CD8-positive, alpha-beta memory T cell (primary cell): ENCODE data around the gene ZNF683. TPM values are rescaled to one million over a fixed set of nuclear protein-coding genes. Genes with fewer than 3 reads are reported as not detected.

Experiments
- CTCF ChIA-PET: fragments of 350-600 bp; sonication (Branson Sonifier 250); formaldehyde crosslinking; loops from one replicate; lab custom pipeline; 2021; ENCODE audit warnings: antibody characterized with exemption; lab: Charles Lee
- POLR2A ChIA-PET: fragments of 350-600 bp; sonication (Branson Sonifier 250); formaldehyde crosslinking; loops from one replicate; lab custom pipeline; 2021; ENCODE audit warnings: antibody characterized with exemption; lab: Charles Lee
- DNase-seq, 5 donors: peaks; one replicate each; pipeline versions ENCODE4 v3.0.0 to v3.0.0-alpha.2; 2020 to 2022; ENCODE audit warnings: mixed read lengths in 1 of 5
- H3K27ac ChIP-seq: one replicate; pipeline ENCODE4 v1.7.0; 2013; ENCODE audit warnings: low read depth, mild to moderate bottlenecking, low read length, moderate library complexity
- H3K27me3 ChIP-seq: 2 replicates; pipeline ENCODE4 v1.7.0; 2013; ENCODE audit warnings: low read length, mild to moderate bottlenecking; ENCODE audit not compliant: insufficient read depth, poor library complexity, severe bottlenecking
- H3K36me3 ChIP-seq: 2 replicates; pipeline ENCODE4 v1.7.0; 2013; ENCODE audit warnings: mild to moderate bottlenecking, low read length, moderate library complexity; ENCODE audit not compliant: insufficient read depth
- H3K4me1 ChIP-seq: 2 replicates; pipeline ENCODE4 v1.7.0; 2013; ENCODE audit warnings: mild to moderate bottlenecking, low read length, moderate library complexity; ENCODE audit not compliant: insufficient read depth
- H3K4me3 ChIP-seq: 2 replicates; pipeline ENCODE4 v1.7.0; 2013; ENCODE audit warnings: mild to moderate bottlenecking, low read length
- H3K9me3 ChIP-seq: 2 replicates; pipeline ENCODE4 v1.7.0; 2013; ENCODE audit warnings: mild to moderate bottlenecking, low read length
- H3K27ac Mint-ChIP-seq, 8 donors: one replicate each; pipeline ENCODE4 v1.8.0; 2020 to 2021; ENCODE audit warnings: mixed read lengths in 8 of 8, mild to moderate bottlenecking in 6 of 8, inconsistent platforms in 3 of 8, moderate library complexity in 3 of 8
- H3K27me3 Mint-ChIP-seq, 2 donors: one replicate each; pipeline ENCODE4 v1.8.0; 2020 to 2021; ENCODE audit warnings: mixed read lengths in 2 of 2, mild to moderate bottlenecking in 1 of 2, moderate library complexity in 1 of 2
- H3K36me3 Mint-ChIP-seq, 3 donors: one replicate each; pipeline ENCODE4 v1.8.0; 2020 to 2021; ENCODE audit warnings: mixed read lengths in 3 of 3, inconsistent platforms in 1 of 3, mild to moderate bottlenecking in 1 of 3
- H3K4me1 Mint-ChIP-seq, 3 donors: one replicate each; pipeline ENCODE4 v1.8.0; 2020 to 2021; ENCODE audit warnings: mixed read lengths in 3 of 3, inconsistent platforms in 1 of 3, mild to moderate bottlenecking in 1 of 3
- H3K4me3 Mint-ChIP-seq, 7 donors: one replicate each; pipeline ENCODE4 v1.8.0; 2020 to 2021; ENCODE audit warnings: mixed read lengths in 7 of 7, mild to moderate bottlenecking in 6 of 7, moderate library complexity in 4 of 7, inconsistent platforms in 2 of 7
- H3K9me3 Mint-ChIP-seq, 5 donors: one replicate each; pipeline ENCODE4 v1.8.0; 2020 to 2022; ENCODE audit warnings: mixed read lengths in 5 of 5, mild to moderate bottlenecking in 3 of 5, moderate library complexity in 2 of 5, inconsistent platforms in 1 of 5
- polyA plus RNA-seq: library from polyadenylated mRNA; unstranded; fragments of 300-500 nt; fragmentation: Illumina TruSeq; gene quantifications from one replicate; pipeline ENCODE4 v1.2.3, GENCODE V29; 2021
- total RNA-seq, 2 experiments: library from RNA; stranded (reverse); gene quantifications; one replicate each; pipeline ENCODE4 v1.2.3, GENCODE V29; 2021

ZNF683 gene
- total and polyA plus RNA-seq, 3 experiments from 2014 or later, result 2.4 to 205 (median 2.7) TPM

- CTCF ChIA-PET, result interaction anchor here (0.9 to 2.0 kb wide), 4 partner anchors 13 to 65 kb away, joined by 3 to 7 read pairs (median 4); no protein-coding TSS in a partner anchor
- H3K9me3 ChIP-seq, result no peaks in the 10 kb centered on the region
- Mint-ChIP-seq H3K27me3 (peaks cover 0 to 3% of the 10 kb centered on the region in 2 donors), H3K4me1 (peaks cover 0 to 3% (median 3%) of the 10 kb centered on the region in 3 donors), H3K36me3 (peaks cover 0 to 4% (median 0%) of the 10 kb centered on the region in 3 donors), H3K4me3 (no peak overlapping the region), H3K27ac (no peak overlapping the region), H3K9me3 (no peaks in the 10 kb centered on the region)
- no peak for DNase-seq
- H3K27ac ChIP-seq, result no peak overlapping the region
- H3K4me3 ChIP-seq, result no peak overlapping the region
- no peaks in the 10 kb centered on the region for H3K4me1 ChIP-seq
- no peaks in the 10 kb centered on the region for H3K36me3 ChIP-seq
- POLR2A ChIA-PET, result no interaction called here
- H3K27me3 ChIP-seq, result no peaks in the 10 kb centered on the region
These were observed 20.8 kb downstream of the ZNF683 start for GRCh38 chr1:26351590-26352337.

- Histone ChIP-seq H3K27ac (no peak overlapping the region), H3K9me3 (no peaks in the 10 kb centered on the region), H3K27me3 (no peaks in the 10 kb centered on the region), H3K4me3 (no peak overlapping the region), H3K36me3 (no peaks in the 10 kb centered on the region), H3K4me1 (no peaks in the 10 kb centered on the region)
- H3K4me3 Mint-ChIP-seq, result peak overlapping the region in 1 of 7 donors; percentile 51
- no peaks in the 10 kb centered on the region for H3K9me3 Mint-ChIP-seq
- H3K27ac Mint-ChIP-seq, result peak overlapping the region in 2 of 8 donors; percentile 76 to 79
- POLR2A ChIA-PET, result no interaction called here
- CTCF ChIA-PET, result interaction anchor here (0.8 to 2.0 kb wide), 5 partner anchors 14 to 66 kb away, joined by 3 to 7 read pairs (median 3); no protein-coding TSS in a partner anchor
- H3K4me1 Mint-ChIP-seq, result peaks cover 0 to 3% (median 3%) of the 10 kb centered on the region in 3 donors
- peaks cover 0 to 4% (median 0%) of the 10 kb centered on the region in 3 donors for H3K36me3 Mint-ChIP-seq
- DNase-seq, result no peak
- H3K27me3 Mint-ChIP-seq, result peaks cover 0 to 3% of the 10 kb centered on the region in 2 donors
These were observed 21.6 kb downstream of the ZNF683 start for GRCh38 chr1:26350701-26351589.

GRCh38 chr1:26350343-26350700 is 22.2 kb downstream of the ZNF683 start:
- H3K27ac ChIP-seq, result no peak overlapping the region
- ChIA-PET CTCF (interaction anchor here (0.8 to 2.0 kb wide), 3 partner anchors 29 to 67 kb away, joined by 3 to 4 read pairs (median 3); no protein-coding TSS in a partner anchor), POLR2A (interaction anchor here (0.6 kb wide), 1 partner anchor 82 kb away, joined by 12 read pairs; the partner anchor contains the start of gene DHDDS)
- no peaks in the 10 kb centered on the region for H3K9me3 ChIP-seq
- H3K4me1 ChIP-seq, result no peaks in the 10 kb centered on the region
- Mint-ChIP-seq H3K27ac (peak overlapping the region in 1 of 8 donors; percentile 79), H3K4me1 (no peaks in the 10 kb centered on the region), H3K27me3 (peaks cover 0 to 3% of the 10 kb centered on the region in 2 donors), H3K36me3 (peaks cover 0 to 4% (median 0%) of the 10 kb centered on the region in 3 donors), H3K4me3 (peak overlapping the region in 1 of 7 donors; percentile 51), H3K9me3 (no peaks in the 10 kb centered on the region)
- no peaks in the 10 kb centered on the region for H3K27me3 ChIP-seq
- H3K36me3 ChIP-seq, result no peaks in the 10 kb centered on the region
- no peak for DNase-seq
- no peak overlapping the region for H3K4me3 ChIP-seq

GRCh38 chr1:26349877-26350244 is 22.7 kb downstream of the ZNF683 start:
- no peaks in the 10 kb centered on the region for H3K4me1 Mint-ChIP-seq
- Histone ChIP-seq H3K27ac (no peak overlapping the region), H3K36me3 (no peaks in the 10 kb centered on the region), H3K4me1 (no peaks in the 10 kb centered on the region), H3K27me3 (no peaks in the 10 kb centered on the region), H3K4me3 (no peak overlapping the region), H3K9me3 (no peaks in the 10 kb centered on the region)
- H3K36me3 Mint-ChIP-seq, result peaks cover 0 to 4% (median 0%) of the 10 kb centered on the region in 3 donors
- DNase-seq, result no peak
- no peak overlapping the region for H3K4me3 Mint-ChIP-seq
- no peak overlapping the region for H3K27ac Mint-ChIP-seq
- peaks cover 0 to 3% of the 10 kb centered on the region in 2 donors for H3K27me3 Mint-ChIP-seq
- ChIA-PET POLR2A (interaction anchor here (0.6 to 1.0 kb wide), 3 partner anchors 12 to 82 kb away, joined by 3 to 12 read pairs (median 3); partner anchors contain the start of gene DHDDS), CTCF (interaction anchor here (0.8 to 1.8 kb wide), 2 partner anchors 14 to 41 kb away, joined by 3 to 4 read pairs; no protein-coding TSS in a partner anchor)
- H3K9me3 Mint-ChIP-seq, result no peaks in the 10 kb centered on the region

GRCh38 chr1:26349188-26349876 is 23.2 kb downstream of the ZNF683 start:
- peak overlapping the region in 1 of 8 donors; percentile 17 for H3K27ac Mint-ChIP-seq
- ChIA-PET CTCF (interaction anchor here (1.8 kb wide), 1 partner anchor 14 kb away, joined by 4 read pairs; no protein-coding TSS in a partner anchor), POLR2A (interaction anchor here (0.6 to 1.0 kb wide), 3 partner anchors 13 to 83 kb away, joined by 3 to 12 read pairs (median 3); partner anchors contain the start of gene DHDDS)
- no peak for DNase-seq
- H3K36me3 Mint-ChIP-seq, result peaks cover 0 to 4% (median 0%) of the 10 kb centered on the region in 3 donors
- no peaks in the 10 kb centered on the region for H3K4me1 Mint-ChIP-seq
- H3K4me3 Mint-ChIP-seq, result no peak overlapping the region
- no peak overlapping the region for H3K4me3 ChIP-seq
- H3K27ac ChIP-seq, result no peak overlapping the region
- H3K36me3 ChIP-seq, result no peaks in the 10 kb centered on the region
- H3K9me3 Mint-ChIP-seq, result no peaks in the 10 kb centered on the region
- H3K4me1 ChIP-seq, result no peaks in the 10 kb centered on the region
- no peaks in the 10 kb centered on the region for H3K27me3 ChIP-seq
- H3K9me3 ChIP-seq, result no peaks in the 10 kb centered on the region
- peaks cover 0 to 3% of the 10 kb centered on the region in 2 donors for H3K27me3 Mint-ChIP-seq

GRCh38 chr1:26346274-26347033 is 26.1 kb downstream of the ZNF683 start:
- no peak overlapping the region for H3K4me3 ChIP-seq
- H3K9me3 Mint-ChIP-seq, result no peaks in the 10 kb centered on the region
- H3K27ac ChIP-seq, result no peak overlapping the region
- no peaks in the 10 kb centered on the region for H3K36me3 Mint-ChIP-seq
- no peaks in the 10 kb centered on the region for H3K4me1 ChIP-seq
- H3K9me3 ChIP-seq, result no peaks in the 10 kb centered on the region
- CTCF ChIA-PET, result interaction anchor here (1.1 to 1.3 kb wide), 3 partner anchors 18 to 45 kb away, joined by 3 to 5 read pairs (median 3); no protein-coding TSS in a partner anchor
- POLR2A ChIA-PET, result interaction anchor here (0.7 to 1.4 kb wide), 3 partner anchors 10 to 621 kb away, joined by 5 to 17 read pairs (median 15); no protein-coding TSS in a partner anchor
- H3K36me3 ChIP-seq, result no peaks in the 10 kb centered on the region
- H3K27me3 ChIP-seq, result no peaks in the 10 kb centered on the region
- peak overlapping the region in 2 of 8 donors; percentile 26 to 54 for H3K27ac Mint-ChIP-seq
- no peak for DNase-seq
- H3K4me1 Mint-ChIP-seq, result no peaks in the 10 kb centered on the region
- H3K4me3 Mint-ChIP-seq, result no peak overlapping the region
- H3K27me3 Mint-ChIP-seq, result peaks cover 0 to 3% of the 10 kb centered on the region in 2 donors
